Left ventricle myocardium inferior (tissue), 1 donor: ENCODE results near the gene ISM2. TPM values are rescaled to one million over a fixed set of nuclear protein-coding genes. Genes with fewer than 3 reads are reported as not detected.

Experiments
- DNase-seq: peaks from one replicate; pipeline ENCODE4 v3.0.0-alpha.2; 2020
- H3K27ac ChIP-seq: fragments of 200-600 bp; replicated peaks from 2 replicates; pipeline ENCODE4 v1.8.0; 2021
- H3K27me3 ChIP-seq: fragments of 200-600 bp; 2 replicates; pipeline ENCODE4 v1.8.0; 2021; ENCODE audit warnings: low read depth
- H3K36me3 ChIP-seq: fragments of 200-600 bp; 2 replicates; pipeline ENCODE4 v1.8.0; 2021
- H3K4me1 ChIP-seq: fragments of 200-600 bp; 2 replicates; pipeline ENCODE4 v1.8.0; 2021
- H3K4me3 ChIP-seq: fragments of 200-600 bp; 2 replicates; pipeline ENCODE4 v1.8.0; 2021; ENCODE audit warnings: mild to moderate bottlenecking, moderate library complexity
- H3K9me3 ChIP-seq: fragments of 200-600 bp; replicated peaks from 2 replicates; pipeline ENCODE4 v1.8.0; 2021
- intact Hi-C: fragments of 100-400 bp; cut with micrococcal nuclease; formaldehyde crosslinking; loops from one replicate; pipeline ENCODE4 v1.11.0; 2022
- total RNA-seq: library from RNA; stranded (reverse); fragmentation: NEBNext Ultra II Directional; extraction: Animal tissue kit (Norgen Biotek cat#: 25700); gene quantifications from one replicate; pipeline ENCODE4 v1.2.1, GENCODE V29; 2021
- TF ChIP-seq, protein P1 (sequence below): fragments of 200-600 bp; IDR thresholded peaks from 2 replicates; pipeline ENCODE4 v1.8.0; 2021; ENCODE audit warnings: antibody characterized with exemption, mild to moderate bottlenecking, borderline replicate concordance
- donor health status: DM: no; HTN: yes; CAD: no; lungs with severe emphysema.

ISM2 gene
- total RNA-seq, 1 donor from 2014 or later = not detected

- intact Hi-C loops = no loop called here
- peaks cover 17% of the 10 kb centered on the region for H3K4me1 ChIP-seq
- no peak overlapping the region for H3K4me3 ChIP-seq
- no peaks in the 10 kb centered on the region for H3K9me3 ChIP-seq
- H3K27ac ChIP-seq = no peak overlapping the region
- TF ChIP-seq, protein P1, sequence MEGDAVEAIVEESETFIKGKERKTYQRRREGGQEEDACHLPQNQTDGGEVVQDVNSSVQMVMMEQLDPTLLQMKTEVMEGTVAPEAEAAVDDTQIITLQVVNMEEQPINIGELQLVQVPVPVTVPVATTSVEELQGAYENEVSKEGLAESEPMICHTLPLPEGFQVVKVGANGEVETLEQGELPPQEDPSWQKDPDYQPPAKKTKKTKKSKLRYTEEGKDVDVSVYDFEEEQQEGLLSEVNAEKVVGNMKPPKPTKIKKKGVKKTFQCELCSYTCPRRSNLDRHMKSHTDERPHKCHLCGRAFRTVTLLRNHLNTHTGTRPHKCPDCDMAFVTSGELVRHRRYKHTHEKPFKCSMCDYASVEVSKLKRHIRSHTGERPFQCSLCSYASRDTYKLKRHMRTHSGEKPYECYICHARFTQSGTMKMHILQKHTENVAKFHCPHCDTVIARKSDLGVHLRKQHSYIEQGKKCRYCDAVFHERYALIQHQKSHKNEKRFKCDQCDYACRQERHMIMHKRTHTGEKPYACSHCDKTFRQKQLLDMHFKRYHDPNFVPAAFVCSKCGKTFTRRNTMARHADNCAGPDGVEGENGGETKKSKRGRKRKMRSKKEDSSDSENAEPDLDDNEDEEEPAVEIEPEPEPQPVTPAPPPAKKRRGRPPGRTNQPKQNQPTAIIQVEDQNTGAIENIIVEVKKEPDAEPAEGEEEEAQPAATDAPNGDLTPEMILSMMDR = no peak
- H3K36me3 ChIP-seq = no peaks in the 10 kb centered on the region
- H3K27me3 ChIP-seq = peaks cover 35% of the 10 kb centered on the region
- DNase-seq = no peak
These were observed 3.3 kb downstream of the ISM2 start for GRCh38 chr14:77495334-77495733.

- H3K27me3 ChIP-seq = no peaks in the 10 kb centered on the region
- no peaks in the 10 kb centered on the region for H3K9me3 ChIP-seq
- TF ChIP-seq, protein P1 = no peak
- H3K36me3 ChIP-seq = no peaks in the 10 kb centered on the region
- no peak for DNase-seq
- H3K4me1 ChIP-seq = no peaks in the 10 kb centered on the region
- H3K27ac ChIP-seq = no peak overlapping the region
- H3K4me3 ChIP-seq = no peak overlapping the region
- intact Hi-C loops = no loop called here
These were observed 7.6 kb downstream of the ISM2 start for GRCh38 chr14:77491056-77491455.

DNA sequence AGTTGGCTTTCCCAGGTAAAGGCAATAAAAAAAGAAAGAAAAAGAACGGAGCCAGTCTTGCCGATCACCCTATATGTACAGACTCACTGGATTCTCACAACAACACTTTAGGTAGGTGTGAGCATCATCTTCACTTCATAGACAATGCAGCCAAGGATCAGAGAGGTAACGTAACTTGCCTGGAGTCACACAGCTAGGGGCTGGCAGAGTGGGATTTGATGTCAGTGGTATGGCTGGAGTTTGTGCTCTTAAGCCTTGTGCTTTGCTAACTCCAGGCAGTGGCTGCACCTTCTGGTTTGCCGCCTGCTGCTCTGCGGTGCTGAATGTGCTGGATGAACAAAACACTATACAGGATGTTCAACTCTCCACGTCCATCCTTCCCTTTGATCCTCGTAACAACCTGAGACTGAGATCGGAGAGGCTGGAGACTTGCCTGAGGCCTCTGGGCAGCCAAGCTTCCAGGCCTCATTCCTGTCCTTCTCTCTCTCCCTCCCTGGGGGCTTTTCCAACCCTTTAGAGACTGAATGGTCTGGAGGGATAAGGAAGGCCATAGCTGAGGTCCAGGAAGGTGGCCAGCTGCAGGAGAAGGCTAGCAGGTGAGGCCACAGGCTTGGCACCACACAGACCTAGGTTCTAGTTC lies 8.1 kb downstream of the ISM2 start:
- Histone ChIP-seq H3K36me3 (no peaks in the 10 kb centered on the region), H3K4me3 (no peak overlapping the region), H3K27ac (no peak overlapping the region), H3K9me3 (no peaks in the 10 kb centered on the region), H3K27me3 (no peaks in the 10 kb centered on the region), H3K4me1 (no peaks in the 10 kb centered on the region)
- intact Hi-C loops = no loop called here
- DNase-seq = no peak
- TF ChIP-seq, protein P1 = no peak

GRCh38 chr14:77489041-77489440 lies 9.6 kb downstream of the ISM2 start:
- H3K9me3 ChIP-seq = no peaks in the 10 kb centered on the region
- H3K4me3 ChIP-seq = no peak overlapping the region
- H3K27me3 ChIP-seq = no peaks in the 10 kb centered on the region
- DNase-seq = no peak
- no peak overlapping the region for H3K27ac ChIP-seq
- no peaks in the 10 kb centered on the region for H3K4me1 ChIP-seq
- intact Hi-C loops = no loop called here
- TF ChIP-seq, protein P1 = no peak
- H3K36me3 ChIP-seq = no peaks in the 10 kb centered on the region

- Histone ChIP-seq H3K4me1 (no peaks in the 10 kb centered on the region), H3K36me3 (no peaks in the 10 kb centered on the region), H3K4me3 (no peak overlapping the region), H3K27me3 (no peaks in the 10 kb centered on the region), H3K27ac (no peak overlapping the region), H3K9me3 (no peaks in the 10 kb centered on the region)
- no peak for DNase-seq
- intact Hi-C loops = no loop called here
- TF ChIP-seq, protein P1 = no peak
These were observed 10.1 kb downstream of the ISM2 start for GRCh38 chr14:77488558-77488957.
